ENCODE measurements around the gene CDK5RAP2.

DNA sequence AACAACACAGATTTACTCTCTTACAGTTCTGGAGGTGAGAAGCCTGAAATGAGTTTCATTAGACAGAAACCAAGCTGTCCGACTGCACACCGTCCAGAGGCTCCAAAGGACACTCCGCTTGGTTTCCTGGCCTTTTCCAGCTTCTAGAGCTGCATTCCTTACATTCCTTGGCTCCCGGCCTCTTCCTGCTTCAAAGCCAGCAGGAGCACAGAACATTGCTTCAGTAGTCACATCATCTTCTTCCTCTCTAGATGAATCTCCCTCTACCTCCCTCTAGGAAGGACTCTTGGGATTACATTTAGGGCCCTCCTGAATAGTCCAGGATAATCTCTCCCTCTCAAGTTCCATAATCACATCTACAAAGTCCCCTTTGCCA lies 213.3 kb downstream of the CDK5RAP2 start:
- TF ChIP-seq CTCF (IDR thresholded peaks at IDR 0.05; ENCODE audit: borderline replicate concordance, extremely low read depth, low read length, poor library complexity, severe bottlenecking): no peak
- TF ChIP-seq EZH2 (IDR thresholded peaks at IDR 0.05; ENCODE audit: borderline replicate concordance, low read depth, low read length, severe bottlenecking): no peak
